SK-N-SH (cell line): Measurements from ENCODE around the gene RNF151.

Source experiments
- EP300 ChIP-seq, 2 experiments: IDR thresholded peaks; 2 replicates each; pipeline versions ENCODE4 v1.4.0 to v1.6.1; 2012; ENCODE audit warnings: borderline replicate concordance in 1 of 2, low read depth in 1 of 2, low read length in 1 of 2
- EZH2phosphoT487 ChIP-seq: fragments of 200-600 bp; sonication (generic); IDR thresholded peaks from 2 replicates; pipeline ENCODE4 v1.6.1; 2017; ENCODE audit warnings: low read depth, mixed run types, mild to moderate bottlenecking, antibody characterized with exemption, moderate library complexity, borderline replicate concordance
- FOSL2 ChIP-seq: IDR thresholded peaks from 2 replicates; pipeline ENCODE4 v1.4.0; 2012; ENCODE audit warnings: low read depth, mild to moderate bottlenecking, moderate library complexity, borderline replicate concordance
- GABPA ChIP-seq: IDR thresholded peaks from 2 replicates; pipeline ENCODE4 v1.4.0; 2012; ENCODE audit warnings: low read depth, mild to moderate bottlenecking
- NRF1 ChIP-seq: IDR thresholded peaks from 2 replicates; pipeline ENCODE4 v1.6.1; 2012; ENCODE audit warnings: low read depth, mild to moderate bottlenecking, low read length
- POLR2AphosphoS5 ChIP-seq: IDR thresholded peaks from 2 replicates; pipeline ENCODE4 v1.6.1; 2012; ENCODE audit warnings: low read depth, low read length
- RAD21 ChIP-seq: IDR thresholded peaks from 2 replicates; pipeline ENCODE4 v1.6.1; 2012; ENCODE audit warnings: mild to moderate bottlenecking, low read length
- REST ChIP-seq: IDR thresholded peaks from 2 replicates; pipeline ENCODE4 v1.6.1; 2012; ENCODE audit warnings: mild to moderate bottlenecking, low read depth, low read length, moderate library complexity
- TAF1 ChIP-seq: IDR thresholded peaks from 2 replicates; pipeline ENCODE4 v1.6.1; 2012; ENCODE audit warnings: low read depth, mild to moderate bottlenecking, low read length, moderate library complexity, borderline replicate concordance
- TEAD4 ChIP-seq: IDR thresholded peaks from 2 replicates; pipeline ENCODE4 v1.4.0; 2012; ENCODE audit warnings: mild to moderate bottlenecking, borderline replicate concordance; ENCODE audit not compliant: insufficient read depth
- YY1 ChIP-seq: IDR thresholded peaks from 2 replicates; pipeline ENCODE4 v1.4.0; 2012; ENCODE audit warnings: low read depth, mild to moderate bottlenecking
- TF ChIP-seq, protein P1 (sequence below): fragments of 200-600 bp; sonication (generic); IDR thresholded peaks from 2 replicates; pipeline ENCODE4 v1.6.1; 2017; ENCODE audit warnings: antibody characterized with exemption, mild to moderate bottlenecking, moderate library complexity
- TF ChIP-seq, protein P2 (sequence below): IDR thresholded peaks from 2 replicates; pipeline ENCODE4 v1.4.0; 2012; ENCODE audit warnings: low read depth, borderline replicate concordance

GRCh38 chr16:2008631-2009163, 42.0 kb downstream of the RNF151 start:
- TF ChIP-seq, protein P1, sequence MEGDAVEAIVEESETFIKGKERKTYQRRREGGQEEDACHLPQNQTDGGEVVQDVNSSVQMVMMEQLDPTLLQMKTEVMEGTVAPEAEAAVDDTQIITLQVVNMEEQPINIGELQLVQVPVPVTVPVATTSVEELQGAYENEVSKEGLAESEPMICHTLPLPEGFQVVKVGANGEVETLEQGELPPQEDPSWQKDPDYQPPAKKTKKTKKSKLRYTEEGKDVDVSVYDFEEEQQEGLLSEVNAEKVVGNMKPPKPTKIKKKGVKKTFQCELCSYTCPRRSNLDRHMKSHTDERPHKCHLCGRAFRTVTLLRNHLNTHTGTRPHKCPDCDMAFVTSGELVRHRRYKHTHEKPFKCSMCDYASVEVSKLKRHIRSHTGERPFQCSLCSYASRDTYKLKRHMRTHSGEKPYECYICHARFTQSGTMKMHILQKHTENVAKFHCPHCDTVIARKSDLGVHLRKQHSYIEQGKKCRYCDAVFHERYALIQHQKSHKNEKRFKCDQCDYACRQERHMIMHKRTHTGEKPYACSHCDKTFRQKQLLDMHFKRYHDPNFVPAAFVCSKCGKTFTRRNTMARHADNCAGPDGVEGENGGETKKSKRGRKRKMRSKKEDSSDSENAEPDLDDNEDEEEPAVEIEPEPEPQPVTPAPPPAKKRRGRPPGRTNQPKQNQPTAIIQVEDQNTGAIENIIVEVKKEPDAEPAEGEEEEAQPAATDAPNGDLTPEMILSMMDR, result no peak
- TF ChIP-seq EP300 (IDR thresholded peaks at IDR 0.05; ENCODE audit: borderline replicate concordance in 1 of 2, low read depth in 1 of 2, low read length in 1 of 2) (no peak), REST (no peak), POLR2AphosphoS5 (no peak), YY1 (no peak), RAD21 (no peak), TEAD4 (no peak), GABPA (0 out of 2 replicates have a peak, but pooled peaks have one; percentile 18), FOSL2 (no peak), EZH2phosphoT487 (no peak), NRF1 (no peak), TAF1 (no peak)
- TF ChIP-seq, protein P2, sequence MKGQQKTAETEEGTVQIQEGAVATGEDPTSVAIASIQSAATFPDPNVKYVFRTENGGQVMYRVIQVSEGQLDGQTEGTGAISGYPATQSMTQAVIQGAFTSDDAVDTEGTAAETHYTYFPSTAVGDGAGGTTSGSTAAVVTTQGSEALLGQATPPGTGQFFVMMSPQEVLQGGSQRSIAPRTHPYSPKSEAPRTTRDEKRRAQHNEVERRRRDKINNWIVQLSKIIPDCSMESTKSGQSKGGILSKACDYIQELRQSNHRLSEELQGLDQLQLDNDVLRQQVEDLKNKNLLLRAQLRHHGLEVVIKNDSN, result no peak
